Endothelial cell of umbilical vein (primary cell): ENCODE data around the gene TPST1.

Source experiments
- EZH2 ChIP-seq: IDR thresholded peaks from 2 replicates; pipeline ENCODE4 v1.6.1; 2012; ENCODE audit warnings: borderline replicate concordance, low read depth, mild to moderate bottlenecking, moderate library complexity, low read length, inconsistent platforms; ENCODE audit not compliant: severe bottlenecking
- JUN ChIP-seq: IDR thresholded peaks from 2 replicates; pipeline ENCODE4 v1.6.1; 2011; ENCODE audit warnings: borderline replicate concordance, low read depth; ENCODE audit not compliant: insufficient read length, insufficient read depth
- MYC ChIP-seq: IDR thresholded peaks from one replicate; pipeline ENCODE4 v1.6.1; 2011; ENCODE audit warnings: mild to moderate bottlenecking, low read depth, low read length
- POLR2A ChIP-seq: IDR thresholded peaks from 2 replicates; pipeline ENCODE4 v1.6.1; 2012; ENCODE audit warnings: low read depth, mild to moderate bottlenecking, control low read depth, low read length
- POLR2AphosphoS5 ChIP-seq: IDR thresholded peaks from 2 replicates; pipeline ENCODE4 v1.6.1; 2012; ENCODE audit warnings: low read depth, mild to moderate bottlenecking, control low read depth, low read length, moderate library complexity; ENCODE audit not compliant: insufficient read depth
- TF ChIP-seq, protein P1 (sequence below), 2 donors: IDR thresholded peaks; 1 replicate in 1 of 2; 2 replicates in 1 of 2; pipeline ENCODE4 v1.5.1; 2011; ENCODE audit warnings: low read length in 2 of 2, mild to moderate bottlenecking in 2 of 2, moderate library complexity in 2 of 2, control low read depth in 1 of 2, inconsistent platforms in 1 of 2, low read depth in 1 of 2; ENCODE audit not compliant: insufficient read depth in 1 of 2; ENCODE audit errors: extremely low read depth in 1 of 2
- TF ChIP-seq, protein P2 (sequence below): IDR thresholded peaks from 2 replicates; pipeline ENCODE4 v1.6.1; 2011; ENCODE audit not compliant: insufficient read depth, insufficient read length

DNA sequence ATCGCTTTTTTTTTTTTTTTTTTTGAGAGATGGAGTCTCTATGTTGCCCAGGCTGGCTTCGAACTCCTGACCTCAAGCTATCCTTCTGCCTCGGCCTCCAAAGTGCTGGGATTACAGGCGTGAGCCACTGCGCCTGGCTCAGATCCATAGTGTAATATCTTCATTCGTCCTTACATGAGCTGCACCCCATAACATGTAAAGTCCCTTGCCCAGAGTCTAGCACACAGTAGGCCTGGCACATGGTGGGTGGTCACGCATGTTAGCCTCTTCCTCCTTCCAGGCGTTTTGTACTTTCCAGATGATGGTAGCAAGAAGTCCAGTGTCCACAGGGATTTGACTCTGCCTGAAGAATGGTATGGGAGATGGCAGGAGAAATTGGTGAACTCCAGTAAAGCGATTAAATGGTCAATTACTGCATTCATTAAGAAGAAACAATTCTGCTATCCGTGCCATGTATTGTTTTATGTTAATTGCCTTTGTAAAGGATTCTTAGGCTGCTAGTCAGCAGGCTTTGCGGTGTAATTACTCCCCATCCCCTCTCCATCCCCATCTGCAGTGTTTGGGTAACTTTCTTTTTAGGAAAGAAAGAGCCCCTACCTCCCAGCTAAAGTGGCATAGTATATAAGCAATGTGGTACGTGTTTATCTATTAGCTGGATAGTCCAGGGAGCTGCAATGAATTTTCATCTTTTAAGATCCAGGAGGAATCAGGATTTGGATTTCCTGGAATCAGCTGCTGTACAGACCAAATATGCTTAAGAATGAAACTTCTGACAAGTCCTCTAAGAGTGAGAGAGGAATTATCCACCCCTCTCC lies 1.2 kb downstream of the TPST1 start:
- TF ChIP-seq POLR2A, result no peak
- no peak for TF ChIP-seq MYC
- TF ChIP-seq, protein P1, sequence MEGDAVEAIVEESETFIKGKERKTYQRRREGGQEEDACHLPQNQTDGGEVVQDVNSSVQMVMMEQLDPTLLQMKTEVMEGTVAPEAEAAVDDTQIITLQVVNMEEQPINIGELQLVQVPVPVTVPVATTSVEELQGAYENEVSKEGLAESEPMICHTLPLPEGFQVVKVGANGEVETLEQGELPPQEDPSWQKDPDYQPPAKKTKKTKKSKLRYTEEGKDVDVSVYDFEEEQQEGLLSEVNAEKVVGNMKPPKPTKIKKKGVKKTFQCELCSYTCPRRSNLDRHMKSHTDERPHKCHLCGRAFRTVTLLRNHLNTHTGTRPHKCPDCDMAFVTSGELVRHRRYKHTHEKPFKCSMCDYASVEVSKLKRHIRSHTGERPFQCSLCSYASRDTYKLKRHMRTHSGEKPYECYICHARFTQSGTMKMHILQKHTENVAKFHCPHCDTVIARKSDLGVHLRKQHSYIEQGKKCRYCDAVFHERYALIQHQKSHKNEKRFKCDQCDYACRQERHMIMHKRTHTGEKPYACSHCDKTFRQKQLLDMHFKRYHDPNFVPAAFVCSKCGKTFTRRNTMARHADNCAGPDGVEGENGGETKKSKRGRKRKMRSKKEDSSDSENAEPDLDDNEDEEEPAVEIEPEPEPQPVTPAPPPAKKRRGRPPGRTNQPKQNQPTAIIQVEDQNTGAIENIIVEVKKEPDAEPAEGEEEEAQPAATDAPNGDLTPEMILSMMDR (IDR thresholded peaks at IDR 0.05; ENCODE audit: extremely low read depth in 1 of 2, insufficient read depth in 1 of 2, low read depth in 1 of 2, low read length in 2 of 2), result no peak
- TF ChIP-seq JUN, result no peak
- TF ChIP-seq, protein P2, sequence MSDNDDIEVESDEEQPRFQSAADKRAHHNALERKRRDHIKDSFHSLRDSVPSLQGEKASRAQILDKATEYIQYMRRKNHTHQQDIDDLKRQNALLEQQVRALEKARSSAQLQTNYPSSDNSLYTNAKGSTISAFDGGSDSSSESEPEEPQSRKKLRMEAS, result no peak
- no peak for TF ChIP-seq EZH2
- no peak for TF ChIP-seq POLR2AphosphoS5
